IPS-18c (cell line): Measurements from ENCODE around the gene FLT1.
A peak's percentile ranks its signal among the peaks of the same experiment; 100 is the strongest.

Source experiments
- H3K4me3 ChIP-seq: 2 replicates; pipeline ENCODE4 v1.7.0; 2013; ENCODE audit warnings: low read depth, mild to moderate bottlenecking, low read length, moderate library complexity; ENCODE audit not compliant: insufficient read depth
- H3K9me3 ChIP-seq: one replicate; pipeline ENCODE4 v1.6.1; 2013; ENCODE audit warnings: mild to moderate bottlenecking, low read length, moderate library complexity; ENCODE audit not compliant: control insufficient read depth, insufficient read depth

The FLT1 gene

DNA sequence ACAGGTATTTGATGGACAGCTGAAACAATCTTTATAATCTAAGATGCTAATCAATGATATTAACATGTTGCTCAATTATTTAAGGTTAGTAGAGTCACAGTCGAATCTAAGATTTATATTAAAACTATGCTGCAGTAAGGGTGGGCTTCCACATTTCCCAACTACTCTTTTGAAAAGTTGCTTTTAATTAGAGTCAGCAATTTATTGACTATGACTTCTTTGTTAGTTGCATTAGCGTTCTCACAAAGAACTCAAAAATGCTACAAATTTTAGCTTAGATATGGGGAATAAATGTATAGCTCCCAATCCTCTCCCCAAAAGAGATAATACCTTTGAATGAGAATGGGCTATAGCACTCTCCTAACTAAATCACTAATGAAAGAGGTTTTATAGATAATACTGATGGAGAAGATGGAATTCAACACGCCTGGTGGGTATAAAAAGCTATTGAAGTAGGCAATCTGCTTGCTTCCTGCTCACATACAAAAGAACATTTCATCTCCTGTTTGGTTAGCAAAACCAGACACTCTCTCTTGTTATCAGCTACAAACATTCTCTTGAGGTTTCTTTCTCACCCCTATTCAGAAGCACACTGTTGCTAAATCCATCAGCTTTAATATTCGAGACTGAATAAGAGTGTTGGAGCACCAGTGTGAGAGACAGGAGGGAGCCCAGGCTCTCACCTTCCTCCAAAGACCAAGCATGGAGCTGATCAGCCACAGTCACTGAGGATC, 2.4 kb upstream of the FLT1 start:
- Histone ChIP-seq H3K4me3 (no peak overlapping the region), H3K9me3 (no peaks in the 10 kb centered on the region)

DNA sequence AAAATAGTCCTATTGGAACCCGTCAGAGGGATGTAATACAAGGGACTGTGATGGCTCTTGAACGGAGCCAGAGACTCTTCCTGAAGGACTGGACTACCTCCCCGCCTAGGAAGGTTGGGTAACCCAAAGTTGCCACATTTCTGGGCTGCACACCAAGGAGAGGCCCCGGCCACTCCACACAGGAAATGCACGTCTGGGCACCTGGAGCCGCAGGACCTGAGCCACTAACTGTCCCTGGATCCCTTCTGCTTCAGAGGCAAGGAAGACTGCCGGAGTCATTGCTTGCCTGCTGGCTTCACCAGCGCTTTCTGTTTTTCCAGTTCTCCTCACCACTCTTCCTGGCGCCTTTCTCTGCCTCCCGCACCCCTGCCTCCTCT, 1.2 kb upstream of the FLT1 start:
- Histone ChIP-seq H3K4me3 (peak overlapping the region; percentile 81), H3K9me3 (no peaks in the 10 kb centered on the region)

DNA sequence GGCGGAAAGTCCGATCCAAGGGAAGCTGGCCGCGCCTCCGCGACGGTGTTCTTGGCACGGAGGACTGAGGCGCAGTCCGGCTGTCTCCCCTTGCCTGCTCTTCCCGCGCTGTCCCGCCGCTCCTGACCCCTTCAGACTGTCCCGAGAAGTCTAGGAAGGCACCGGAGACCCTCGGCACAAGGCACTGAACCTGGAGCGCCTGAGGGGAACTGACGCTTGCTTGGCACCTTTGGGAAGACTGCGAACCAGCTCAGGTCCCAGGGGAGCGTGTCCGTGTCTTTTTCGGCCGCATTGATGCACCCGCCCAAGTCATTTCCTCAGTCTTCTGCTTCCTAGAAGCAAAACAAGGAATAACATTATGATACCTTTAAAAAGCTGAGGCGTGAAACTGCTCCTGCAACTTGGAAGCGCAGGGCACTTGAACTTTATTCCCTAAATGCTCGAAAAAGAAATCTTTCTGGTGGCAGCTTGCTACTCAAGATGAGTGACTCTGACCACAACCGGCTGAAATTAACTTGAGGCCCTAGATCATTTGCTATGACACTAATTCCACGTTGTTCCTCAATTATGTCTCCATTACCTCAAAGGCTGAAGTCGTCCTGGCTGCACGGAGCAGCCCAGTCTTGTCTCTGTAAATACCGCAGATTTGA, 735 bp upstream of the FLT1 start:
- Histone ChIP-seq H3K4me3 (peak overlapping the region; percentile 81), H3K9me3 (no peaks in the 10 kb centered on the region)

DNA sequence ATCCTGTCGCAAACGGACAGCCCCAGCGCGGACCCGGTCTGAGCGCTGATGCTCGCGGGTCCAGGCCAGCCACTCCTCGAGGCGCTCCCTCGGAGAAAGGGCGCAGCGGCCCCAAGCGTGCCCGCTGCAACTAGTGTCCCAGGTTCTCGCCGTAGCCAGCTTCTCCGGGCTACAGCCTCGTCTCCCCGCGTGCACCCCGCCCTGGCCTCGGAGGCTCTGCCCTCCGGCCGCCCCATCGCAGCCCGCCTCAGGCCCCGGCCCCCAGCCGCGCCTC, 487 bp downstream of the FLT1 start:
- Histone ChIP-seq H3K9me3 (no peaks in the 10 kb centered on the region), H3K4me3 (peak overlapping the region; percentile 81)

DNA sequence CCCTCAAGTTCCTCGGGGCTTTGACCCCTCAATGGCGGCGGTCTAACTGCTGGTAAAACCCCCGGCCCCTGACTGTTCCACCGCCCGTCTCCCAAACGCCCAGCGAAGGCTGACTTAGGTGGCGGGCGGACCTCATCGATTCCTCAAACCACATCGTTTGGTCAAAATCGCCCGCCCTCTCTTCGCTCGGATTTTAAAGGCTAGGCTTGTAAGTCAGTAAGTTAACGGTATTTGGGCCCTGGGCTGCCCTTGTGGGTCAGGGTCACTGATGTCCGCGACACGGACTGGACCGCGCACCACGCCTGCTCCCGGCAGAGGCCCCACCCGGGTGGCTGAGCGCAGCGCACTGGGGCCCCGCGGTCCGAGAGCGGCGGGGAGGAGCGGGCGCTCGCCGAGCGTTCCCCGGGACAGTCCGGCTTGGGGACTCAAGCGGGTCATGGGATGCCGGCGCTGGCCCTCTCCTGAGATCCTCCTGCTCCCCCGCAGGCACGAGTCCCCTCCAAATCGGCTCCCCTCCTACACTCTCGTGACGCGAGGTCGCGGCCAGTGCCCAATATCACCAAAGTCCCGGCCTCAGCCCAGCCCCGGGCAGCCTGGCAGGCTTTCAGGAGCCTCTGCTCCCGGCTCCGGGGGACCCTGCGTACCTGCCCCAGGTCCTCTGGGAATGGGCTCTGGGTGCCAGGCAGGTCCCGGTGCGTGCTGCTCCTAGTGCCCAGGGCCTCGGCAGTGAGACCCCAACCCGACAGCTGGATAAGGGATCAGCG, 1.0 kb downstream of the FLT1 start:
- Histone ChIP-seq H3K4me3 (peak overlapping the region; percentile 81), H3K9me3 (no peaks in the 10 kb centered on the region)

DNA sequence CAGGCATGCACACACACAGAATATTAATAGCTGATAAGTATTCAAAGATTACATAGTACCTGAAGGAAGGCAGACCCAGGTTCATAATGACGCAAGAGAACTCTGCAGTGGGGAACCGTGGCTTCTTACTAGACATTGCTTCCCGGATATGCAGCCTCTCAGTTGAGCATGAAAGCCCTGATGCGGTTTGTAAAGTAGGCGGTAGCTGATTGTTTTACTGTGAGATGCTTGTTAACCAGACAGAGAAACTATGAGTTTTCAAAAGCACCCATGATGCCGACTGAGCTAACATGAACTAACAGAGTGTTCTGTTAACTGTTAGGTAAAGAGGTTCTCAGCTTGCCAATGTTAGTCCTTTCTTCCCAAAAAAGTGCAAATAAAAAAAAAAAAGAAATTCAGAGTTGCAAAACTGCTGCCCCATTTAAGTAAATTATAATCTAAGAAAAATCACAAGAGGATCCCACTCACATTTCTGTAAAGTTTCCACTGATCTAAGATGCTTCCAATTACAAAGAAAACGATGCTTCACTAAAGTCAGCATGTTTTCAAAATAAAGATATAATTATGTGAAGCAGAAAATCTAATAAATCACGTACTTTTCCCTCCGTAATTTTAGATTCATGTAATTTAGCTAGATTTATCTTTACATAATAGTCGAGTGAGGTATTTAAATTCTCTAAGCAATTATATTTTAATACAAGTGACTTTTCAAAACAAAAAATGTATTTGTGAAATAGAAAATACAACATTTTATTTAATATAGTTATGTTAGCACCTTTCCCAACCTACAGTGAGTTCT, 2.2 kb downstream of the FLT1 start:
- H3K4me3 ChIP-seq, result peak overlapping the region; percentile 81
- H3K9me3 ChIP-seq, result no peaks in the 10 kb centered on the region

DNA sequence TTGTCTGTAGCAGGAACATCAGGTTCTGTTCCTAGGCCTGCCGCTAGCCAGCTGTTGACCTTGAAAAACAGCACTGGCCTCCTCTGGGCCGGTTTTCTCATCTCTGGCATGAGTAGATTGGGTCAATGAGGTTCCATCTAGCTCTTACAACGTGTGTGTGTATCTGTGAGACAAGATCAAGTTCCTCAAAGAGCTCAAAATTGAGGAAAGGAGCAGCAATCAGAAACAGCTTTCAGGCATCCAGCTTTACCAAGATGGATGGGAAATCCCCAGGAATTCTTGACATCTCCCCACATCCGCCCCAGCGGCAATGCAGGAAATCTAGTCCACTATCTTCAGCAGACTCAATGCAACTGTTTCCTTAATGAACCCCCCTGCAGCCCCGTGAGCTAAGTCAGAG, 4.9 kb downstream of the FLT1 start:
- Histone ChIP-seq H3K9me3 (no peaks in the 10 kb centered on the region), H3K4me3 (no peak overlapping the region)

DNA sequence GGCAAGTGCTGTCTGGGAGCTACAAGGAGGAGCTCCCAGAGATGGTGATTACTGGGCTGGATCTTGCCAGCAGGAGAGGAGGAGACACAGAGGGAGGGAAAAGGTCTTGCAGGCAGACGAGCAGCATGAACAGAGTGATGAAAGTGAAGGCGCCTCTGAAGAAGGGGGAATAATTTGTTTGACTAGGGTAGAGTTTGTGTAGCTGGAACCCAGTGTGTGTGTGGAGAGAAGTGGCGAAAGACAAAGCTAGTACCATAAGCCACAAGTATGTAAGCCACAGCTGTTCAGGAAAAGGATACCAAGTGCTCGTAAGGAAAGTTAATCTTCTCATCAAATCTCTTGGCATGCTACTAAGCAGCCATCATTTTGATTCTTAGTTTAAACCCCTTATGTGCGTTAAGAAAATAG, 5.4 kb downstream of the FLT1 start:
- no peaks in the 10 kb centered on the region for H3K9me3 ChIP-seq
- H3K4me3 ChIP-seq, result no peak overlapping the region

DNA sequence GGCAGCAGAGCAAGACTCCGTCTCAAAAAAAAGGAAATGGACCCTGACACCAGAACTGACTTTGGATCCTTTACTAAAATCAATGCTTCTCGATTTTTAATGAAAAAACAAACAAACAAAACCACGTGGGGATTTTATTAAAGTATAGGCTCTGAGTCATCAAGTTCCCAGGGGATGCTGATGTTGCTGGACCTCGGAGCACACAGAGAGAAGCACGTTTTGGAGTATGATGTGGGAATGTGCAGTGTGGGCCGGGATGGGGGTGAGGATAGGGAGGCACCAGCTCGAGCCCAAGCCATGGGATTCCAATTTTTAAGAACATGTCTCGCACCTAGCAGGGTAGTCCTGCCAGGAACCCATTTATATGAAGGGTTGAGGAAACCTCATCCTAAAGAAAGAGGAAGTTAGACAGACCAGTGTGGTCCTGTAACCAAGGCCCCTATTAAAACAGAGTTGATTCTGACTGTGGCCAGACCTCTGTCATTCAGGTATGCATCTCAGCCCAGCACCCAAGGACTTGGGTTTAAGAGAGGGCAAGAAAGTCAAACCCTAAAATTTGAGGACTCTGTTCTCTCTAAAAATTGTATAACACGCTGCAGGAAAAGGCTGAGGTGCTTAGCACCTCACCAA, 6.4 kb downstream of the FLT1 start:
- no peak overlapping the region for H3K4me3 ChIP-seq

DNA sequence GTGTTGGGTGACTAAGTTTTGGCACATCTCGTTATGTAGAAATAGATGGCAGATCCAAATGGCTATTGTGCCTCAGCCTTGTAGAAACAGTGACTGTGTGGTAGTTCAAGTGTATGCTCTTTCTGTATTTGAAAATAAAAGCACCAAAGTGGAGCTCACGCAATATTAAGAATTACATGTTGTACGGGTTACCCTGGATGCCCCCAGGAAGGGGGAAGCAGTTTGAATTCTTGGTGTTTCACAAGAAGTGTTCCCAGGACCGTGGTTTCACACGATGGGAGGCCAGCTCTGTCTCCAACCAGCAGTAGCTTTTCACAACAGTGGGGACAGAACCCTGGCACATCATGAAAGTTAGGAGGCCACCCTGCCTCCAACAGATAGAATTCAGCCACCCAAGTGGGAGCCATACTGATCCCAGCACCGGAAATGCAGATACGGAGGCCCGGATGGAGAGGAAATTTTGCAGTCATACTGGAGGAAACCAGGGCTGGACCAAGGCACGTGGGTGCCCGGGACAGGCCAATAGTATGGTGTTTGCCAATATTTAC, 8.9 kb downstream of the FLT1 start:
- Histone ChIP-seq H3K9me3 (no peaks in the 10 kb centered on the region), H3K4me3 (no peak overlapping the region)

More for the DNA sequence above, 6.4 kb downstream of the FLT1 start:
- H3K9me3 ChIP-seq, result no peaks in the 10 kb centered on the region

DNA sequence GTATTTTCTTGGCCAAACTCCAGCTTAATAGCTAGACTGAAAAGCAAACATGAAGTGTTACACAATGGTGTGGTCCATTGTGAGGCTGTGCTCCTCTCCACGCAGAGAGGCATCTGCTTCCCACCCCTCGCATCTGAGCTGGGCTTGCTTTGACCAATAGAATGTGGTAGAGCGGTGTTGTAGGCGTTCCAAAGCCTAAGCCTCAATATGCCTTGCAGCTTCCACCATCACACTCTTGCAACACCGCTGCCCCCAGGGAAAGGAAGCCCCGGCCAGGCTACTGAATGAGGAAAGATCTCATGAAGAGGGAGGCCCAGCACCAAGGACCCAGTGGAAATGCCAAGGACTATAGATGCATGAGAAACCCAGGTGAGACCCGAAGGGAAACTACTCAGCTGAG, 9.4 kb downstream of the FLT1 start:
- no peak overlapping the region for H3K4me3 ChIP-seq
- H3K9me3 ChIP-seq, result no peaks in the 10 kb centered on the region

DNA sequence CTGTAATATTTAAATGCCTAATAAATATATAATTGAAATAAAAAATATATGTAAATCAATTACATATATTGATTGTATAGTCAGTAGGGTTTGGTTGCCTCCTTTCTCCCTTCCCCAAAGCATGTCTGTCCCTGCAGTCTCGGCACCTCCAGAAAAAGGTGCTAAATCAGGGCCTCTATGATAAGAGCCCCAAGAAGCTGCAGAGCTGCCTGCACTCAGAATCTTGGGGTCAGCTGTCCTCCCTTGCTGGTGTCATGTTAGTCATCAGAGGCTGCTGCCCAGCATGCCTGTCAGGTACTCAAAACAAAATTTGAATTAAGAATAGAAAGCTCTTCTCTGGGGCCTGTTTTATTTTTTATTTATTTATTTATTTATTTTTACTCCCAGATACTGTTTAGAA, 9.8 kb downstream of the FLT1 start:
- no peak overlapping the region for H3K4me3 ChIP-seq

DNA sequence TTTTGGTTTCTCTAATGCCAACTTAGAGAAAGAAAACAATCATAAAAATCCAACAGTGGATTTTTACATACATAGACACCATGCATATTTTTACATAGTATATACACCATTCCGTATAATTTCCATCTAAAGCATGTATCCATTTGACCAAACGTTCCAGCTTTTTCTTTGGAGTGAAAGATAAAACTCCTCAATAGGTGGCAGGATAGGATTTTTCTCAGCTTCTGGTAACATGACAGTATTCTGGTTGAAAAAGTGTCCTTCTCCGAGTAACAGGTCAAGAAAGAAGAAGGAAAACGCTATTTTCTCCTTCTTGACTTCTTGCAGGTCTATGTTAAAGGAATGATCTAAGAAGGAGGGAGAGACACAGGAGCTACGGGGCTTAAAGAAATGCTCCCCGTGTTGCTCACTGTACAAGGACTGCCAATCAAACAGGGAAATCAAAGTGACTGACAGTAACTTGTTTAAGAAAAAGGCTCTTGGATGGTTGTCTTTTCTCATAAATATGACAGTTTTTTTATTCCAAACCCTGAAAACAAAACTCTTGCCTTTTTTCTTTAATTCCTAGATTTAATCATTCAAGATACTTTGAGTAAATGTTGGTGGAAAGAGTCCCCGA, 11.5 kb downstream of the FLT1 start:
- Histone ChIP-seq H3K4me3 (no peak overlapping the region), H3K9me3 (no peaks in the 10 kb centered on the region)

More for the DNA sequence above, 9.8 kb downstream of the FLT1 start:
- H3K9me3 ChIP-seq, result no peaks in the 10 kb centered on the region

DNA sequence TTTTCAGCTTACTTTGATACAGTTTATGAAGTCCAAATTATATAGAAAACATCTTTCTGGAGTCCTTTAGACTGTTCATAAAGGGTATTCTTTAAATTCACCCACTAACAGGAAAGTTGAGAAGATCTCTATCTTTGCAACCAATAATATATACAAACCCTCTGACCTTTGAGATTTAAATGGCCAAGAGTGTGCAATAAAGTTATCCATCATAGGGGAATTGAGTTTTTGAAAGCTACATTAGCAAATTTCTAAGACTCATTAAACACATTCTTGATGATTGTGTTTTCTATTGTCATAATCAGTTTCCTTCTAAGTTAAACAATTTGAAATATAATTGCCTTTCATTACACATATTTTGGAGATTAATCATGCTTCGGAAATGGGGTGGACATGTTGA, 15.9 kb downstream of the FLT1 start:
- Histone ChIP-seq H3K9me3 (no peaks in the 10 kb centered on the region), H3K4me3 (no peak overlapping the region)

DNA sequence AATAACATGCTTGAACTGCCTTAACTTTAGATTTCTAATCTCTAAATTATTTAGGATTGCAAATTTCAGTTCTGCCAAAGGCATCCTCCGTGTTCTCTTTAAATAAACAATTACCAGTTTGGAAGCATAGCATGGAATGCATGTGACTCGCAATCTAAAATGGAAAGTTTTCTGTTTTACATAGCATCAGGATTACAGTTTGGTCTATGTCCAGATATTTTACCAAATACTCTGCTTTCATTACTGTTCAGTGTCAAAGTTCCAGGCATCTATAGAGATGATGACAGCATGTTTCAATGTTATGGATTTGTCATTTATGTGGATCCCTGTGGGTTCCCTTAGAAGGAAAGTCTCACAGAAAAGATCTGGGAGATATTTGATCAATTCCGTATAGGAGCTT, 16.8 kb downstream of the FLT1 start:
- H3K4me3 ChIP-seq, result no peak overlapping the region
- no peaks in the 10 kb centered on the region for H3K9me3 ChIP-seq

DNA sequence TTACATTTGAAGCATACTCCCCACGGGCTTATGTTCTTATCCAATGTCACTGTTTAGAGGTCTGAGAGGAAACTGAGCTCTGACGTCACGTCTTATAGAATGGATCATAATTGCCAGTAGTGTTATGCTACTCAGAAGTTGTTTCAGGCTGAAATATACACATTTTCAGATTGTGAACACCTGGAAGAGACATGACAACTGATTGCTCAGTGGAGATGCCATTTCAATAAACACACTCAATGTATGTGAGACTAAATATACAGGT, 17.3 kb downstream of the FLT1 start:
- Histone ChIP-seq H3K9me3 (no peaks in the 10 kb centered on the region), H3K4me3 (no peak overlapping the region)
